CD4-positive, alpha-beta T cell (primary cell): ENCODE measurements around the gene CREB3L2. TPM values are rescaled to one million over a fixed set of nuclear protein-coding genes. Genes with fewer than 3 reads are reported as not detected.

Experiments used
- ATAC-seq: fragments of 200-7000 bp; cut with Tn5 transposase; one replicate; pipeline ENCODE4 v1.10.0; 2022; ENCODE audit warnings: mild to moderate bottlenecking; ENCODE audit not compliant: poor library complexity
- CTCF ChIA-PET: fragments of 350-600 bp; sonication (Branson Sonifier 250); formaldehyde crosslinking; loops from one replicate; lab custom pipeline; 2021; ENCODE audit warnings: antibody characterized with exemption, inconsistent platforms; lab: Charles Lee
- POLR2A ChIA-PET: fragments of 350-600 bp; sonication (Branson Sonifier 250); formaldehyde crosslinking; loops from one replicate; lab custom pipeline; 2021; ENCODE audit warnings: antibody characterized with exemption, inconsistent platforms; lab: Charles Lee
- DNase-seq, 14 experiments: peaks; one replicate each; pipeline ENCODE4 v3.0.0-alpha.2; 2013 to 2020; ENCODE audit warnings: mixed read lengths in 2 of 14
- H3K27ac ChIP-seq, 2 donors: one replicate each; pipeline versions ENCODE4 v1.5.1 to v1.7.0; 2013; ENCODE audit warnings: low read length in 2 of 2, low read depth in 1 of 2, mild to moderate bottlenecking in 1 of 2
- H3K27me3 ChIP-seq, 2 experiments: 1 replicate in 1 of 2; 2 replicates in 1 of 2; pipeline versions ENCODE4 v1.6.1 to v1.7.0; 2013; ENCODE audit warnings: low read length in 2 of 2, control low read depth in 1 of 2, mild to moderate bottlenecking in 1 of 2, moderate library complexity in 1 of 2; ENCODE audit not compliant: insufficient read depth in 2 of 2, control insufficient read depth in 1 of 2
- H3K36me3 ChIP-seq: one replicate; pipeline ENCODE4 v1.6.1; 2013; ENCODE audit warnings: low read length, control low read depth; ENCODE audit not compliant: insufficient read depth
- H3K4me1 ChIP-seq: one replicate; pipeline ENCODE4 v1.6.1; 2013; ENCODE audit warnings: low read length, control low read depth; ENCODE audit not compliant: insufficient read depth
- H3K4me3 ChIP-seq: one replicate; pipeline ENCODE4 v1.5.1; 2013; ENCODE audit warnings: mild to moderate bottlenecking, low read length, moderate library complexity
- H3K9me3 ChIP-seq, 2 experiments: 1 replicate in 1 of 2; 2 replicates in 1 of 2; pipeline versions ENCODE4 v1.6.1 to v1.7.0; 2013; ENCODE audit warnings: low read length in 2 of 2, mild to moderate bottlenecking in 2 of 2, control low read depth in 1 of 2, moderate library complexity in 1 of 2; ENCODE audit not compliant: control insufficient read depth in 1 of 2, insufficient read depth in 1 of 2
- H3K27ac Mint-ChIP-seq: one replicate; pipeline ENCODE4 v1.8.0; 2020; ENCODE audit warnings: mixed read lengths
- H3K27me3 Mint-ChIP-seq: one replicate; pipeline ENCODE4 v1.8.0; 2021; ENCODE audit warnings: mixed read lengths
- H3K36me3 Mint-ChIP-seq: one replicate; pipeline ENCODE4 v1.8.0; 2021; ENCODE audit warnings: low read depth, mixed read lengths
- H3K4me1 Mint-ChIP-seq: one replicate; pipeline ENCODE4 v1.8.0; 2021; ENCODE audit warnings: low read depth, mixed read lengths
- H3K4me3 Mint-ChIP-seq: one replicate; pipeline ENCODE4 v1.8.0; 2020; ENCODE audit warnings: mild to moderate bottlenecking, mixed read lengths
- H3K9me3 Mint-ChIP-seq: one replicate; pipeline ENCODE4 v1.8.0; 2020; ENCODE audit warnings: mixed read lengths
- intact Hi-C, 2 experiments: fragments of 100-400 bp; cut with DNase I in 1 of 2; cut with micrococcal nuclease in 1 of 2; formaldehyde crosslinking; loops; one replicate each; pipeline versions ENCODE4 v1.15.1 to v1.9.0; 2023 to 2025; cut with DNase I, micrococcal nuclease
- total RNA-seq, 174 experiments: library from RNA in 2 of 174; stranded (reverse) in 2 of 174; gene quantifications; one replicate each; pipeline ENCODE4 v1.2.3 and lab custom pipeline; 2021 to 2026
- TF ChIP-seq, protein P1 (sequence below): fragments of 200-600 bp; IDR thresholded peaks from one replicate; pipeline ENCODE4 v1.8.0; 2022; ENCODE audit warnings: antibody characterized with exemption, mild to moderate bottlenecking

Gene CREB3L2
- total RNA-seq, 2 experiments from 2014 or later, result 11.7 to 12.9 TPM

DNA sequence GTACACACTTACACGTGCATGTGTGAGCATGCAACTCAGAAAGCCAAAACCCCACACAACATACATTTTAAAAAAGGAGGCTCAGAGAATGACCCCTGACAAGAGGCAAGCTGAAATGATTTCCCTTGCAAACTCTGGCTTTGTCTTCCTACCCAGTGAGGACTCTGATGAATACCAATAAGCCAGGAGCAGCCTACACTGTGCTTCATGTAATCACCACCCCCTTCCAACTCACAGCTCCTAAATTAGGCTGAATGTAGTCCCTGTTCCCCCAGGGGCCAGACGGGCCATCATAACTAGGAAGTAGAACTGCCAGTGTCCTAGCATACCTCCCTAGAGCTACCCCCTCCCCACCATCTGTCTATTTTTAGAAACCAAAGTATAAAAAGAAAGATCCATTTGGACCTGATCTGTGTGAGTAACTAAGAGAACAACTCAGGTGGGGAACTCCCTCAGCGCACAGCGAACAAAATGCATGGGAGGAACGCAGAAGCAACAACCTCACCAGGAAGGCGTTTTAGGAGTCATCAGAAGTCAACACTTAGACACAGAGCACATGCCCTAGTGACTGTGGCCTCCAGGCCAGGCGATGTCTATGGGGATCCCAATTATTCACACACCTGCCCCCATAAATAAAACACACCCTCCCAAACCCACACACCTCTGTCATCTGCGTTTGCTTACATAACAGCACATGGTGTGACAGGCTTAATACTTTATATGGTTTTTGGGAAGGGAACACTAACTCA is 157.0 kb downstream of the CREB3L2 start:
- TF ChIP-seq, protein P1, sequence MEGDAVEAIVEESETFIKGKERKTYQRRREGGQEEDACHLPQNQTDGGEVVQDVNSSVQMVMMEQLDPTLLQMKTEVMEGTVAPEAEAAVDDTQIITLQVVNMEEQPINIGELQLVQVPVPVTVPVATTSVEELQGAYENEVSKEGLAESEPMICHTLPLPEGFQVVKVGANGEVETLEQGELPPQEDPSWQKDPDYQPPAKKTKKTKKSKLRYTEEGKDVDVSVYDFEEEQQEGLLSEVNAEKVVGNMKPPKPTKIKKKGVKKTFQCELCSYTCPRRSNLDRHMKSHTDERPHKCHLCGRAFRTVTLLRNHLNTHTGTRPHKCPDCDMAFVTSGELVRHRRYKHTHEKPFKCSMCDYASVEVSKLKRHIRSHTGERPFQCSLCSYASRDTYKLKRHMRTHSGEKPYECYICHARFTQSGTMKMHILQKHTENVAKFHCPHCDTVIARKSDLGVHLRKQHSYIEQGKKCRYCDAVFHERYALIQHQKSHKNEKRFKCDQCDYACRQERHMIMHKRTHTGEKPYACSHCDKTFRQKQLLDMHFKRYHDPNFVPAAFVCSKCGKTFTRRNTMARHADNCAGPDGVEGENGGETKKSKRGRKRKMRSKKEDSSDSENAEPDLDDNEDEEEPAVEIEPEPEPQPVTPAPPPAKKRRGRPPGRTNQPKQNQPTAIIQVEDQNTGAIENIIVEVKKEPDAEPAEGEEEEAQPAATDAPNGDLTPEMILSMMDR, result no peak
- H3K27me3 Mint-ChIP-seq, result peaks cover 85% of the 10 kb centered on the region
- H3K36me3 Mint-ChIP-seq, result no peaks in the 10 kb centered on the region
- ChIA-PET POLR2A (no interaction called here), CTCF (no interaction called here)
- no peak for DNase-seq
- no peak overlapping the region for H3K4me3 ChIP-seq
- intact Hi-C loops, result no loop called here
- H3K4me1 Mint-ChIP-seq, result no peaks in the 10 kb centered on the region
- H3K9me3 Mint-ChIP-seq, result no peaks in the 10 kb centered on the region
- no peaks in the 10 kb centered on the region for H3K36me3 ChIP-seq
- H3K4me1 ChIP-seq, result peaks cover 12% of the 10 kb centered on the region
- peaks cover 42 to 71% of the 10 kb centered on the region in 2 experiments for H3K27me3 ChIP-seq
- H3K9me3 ChIP-seq, result peaks cover 0 to 6% of the 10 kb centered on the region in 2 experiments
- H3K4me3 Mint-ChIP-seq, result no peak overlapping the region
- H3K27ac ChIP-seq, result no peak overlapping the region
- ATAC-seq, result no peak
- no peak overlapping the region for H3K27ac Mint-ChIP-seq

DNA sequence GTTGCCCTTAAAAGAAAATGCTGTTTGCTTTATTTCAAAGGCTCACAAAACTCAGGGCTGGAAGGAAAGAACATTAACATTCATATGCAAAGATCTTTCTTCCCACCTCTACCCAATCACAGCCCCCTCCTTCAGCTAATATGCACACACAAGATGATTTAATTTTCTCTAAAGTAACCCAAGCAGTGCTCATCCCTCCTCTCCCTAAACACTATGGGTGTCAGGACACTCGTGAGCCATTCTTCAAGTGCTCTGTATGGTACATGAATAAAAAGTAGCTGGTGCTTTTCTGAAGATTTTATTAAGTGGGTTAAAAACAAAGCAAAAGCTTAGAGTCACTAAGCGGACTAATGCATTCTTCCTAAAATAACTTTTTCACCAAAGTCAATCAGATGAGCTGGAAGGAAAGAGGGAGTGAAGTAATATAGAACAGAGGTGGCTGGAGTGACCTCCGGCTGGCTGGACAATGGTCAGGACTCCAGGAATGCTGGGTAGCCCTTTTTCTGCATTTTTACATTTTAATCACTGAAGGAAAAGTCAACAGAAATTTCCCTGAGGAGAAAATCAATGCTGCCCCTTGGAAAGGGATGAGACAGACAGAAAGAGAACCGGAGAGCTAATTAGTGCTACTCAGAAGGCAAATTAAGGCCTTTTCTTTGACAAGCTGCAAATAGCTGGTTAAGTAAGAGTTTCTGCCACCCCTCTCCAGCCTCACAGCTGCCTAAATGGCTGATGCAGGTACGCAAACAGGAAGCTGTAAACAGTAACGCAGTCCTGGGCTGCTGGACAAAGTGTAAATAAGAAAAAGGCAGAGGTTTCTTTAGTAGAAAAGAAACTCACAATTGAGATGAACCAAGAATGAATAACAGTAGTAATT is 161.7 kb downstream of the CREB3L2 start:
- Mint-ChIP-seq H3K36me3 (no peaks in the 10 kb centered on the region), H3K4me3 (no peak overlapping the region), H3K27me3 (peaks cover 70% of the 10 kb centered on the region), H3K9me3 (no peaks in the 10 kb centered on the region), H3K27ac (no peak overlapping the region), H3K4me1 (no peaks in the 10 kb centered on the region)
- Histone ChIP-seq H3K27ac (no peak overlapping the region), H3K4me3 (no peak overlapping the region), H3K27me3 (peaks cover 23 to 44% of the 10 kb centered on the region in 2 experiments), H3K36me3 (no peaks in the 10 kb centered on the region), H3K9me3 (no peaks in the 10 kb centered on the region), H3K4me1 (no peaks in the 10 kb centered on the region)
- TF ChIP-seq, protein P1, result no peak
- CTCF ChIA-PET, result no interaction called here
- POLR2A ChIA-PET, result no interaction called here
- ATAC-seq, result no peak
- DNase-seq, result no peak
- intact Hi-C loops, result no loop called here

DNA sequence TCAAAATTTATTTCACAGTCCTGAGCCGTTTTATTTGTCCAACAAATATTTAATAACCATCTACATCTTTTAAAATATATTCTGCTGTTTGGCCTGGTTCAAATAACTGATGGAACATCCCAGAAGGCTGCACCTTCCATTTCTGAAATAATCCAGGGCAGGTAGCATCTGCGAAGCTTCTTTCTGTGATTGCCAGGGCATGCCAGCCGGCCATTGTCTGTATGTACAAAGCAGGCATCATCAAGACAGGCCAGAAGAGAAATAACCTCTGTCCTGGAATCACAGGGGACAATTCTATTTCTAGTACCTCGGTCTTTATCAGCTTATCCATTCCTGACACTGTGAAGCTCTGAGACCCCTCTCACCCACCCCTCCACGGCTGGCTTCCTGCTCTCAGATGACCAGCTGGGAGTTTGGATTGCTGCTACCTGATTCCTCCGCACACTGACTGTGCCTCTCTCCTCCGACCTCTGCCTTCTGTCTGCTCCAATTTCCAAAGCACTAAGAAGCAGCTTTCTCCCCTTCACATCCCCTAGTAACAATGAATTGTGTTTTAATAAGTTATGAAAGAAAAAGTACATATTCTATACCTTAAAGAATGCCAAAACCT is 163.1 kb downstream of the CREB3L2 start:
- peaks cover 62% of the 10 kb centered on the region for H3K27me3 Mint-ChIP-seq
- ChIA-PET POLR2A (no interaction called here), CTCF (no interaction called here)
- Histone ChIP-seq H3K27me3 (peaks cover 9 to 31% of the 10 kb centered on the region in 2 experiments), H3K4me3 (no peak overlapping the region), H3K36me3 (no peaks in the 10 kb centered on the region), H3K4me1 (no peaks in the 10 kb centered on the region), H3K27ac (no peak overlapping the region), H3K9me3 (no peaks in the 10 kb centered on the region)
- H3K9me3 Mint-ChIP-seq, result no peaks in the 10 kb centered on the region
- intact Hi-C loops, result no loop called here
- no peak overlapping the region for H3K27ac Mint-ChIP-seq
- TF ChIP-seq, protein P1, result no peak
- no peak for ATAC-seq
- DNase-seq, result no peak
- no peak overlapping the region for H3K4me3 Mint-ChIP-seq
- no peaks in the 10 kb centered on the region for H3K36me3 Mint-ChIP-seq
- H3K4me1 Mint-ChIP-seq, result no peaks in the 10 kb centered on the region
